GM12874 (cell line): Measurements from ENCODE around the gene DPH5.

Experiments
- CTCF ChIP-seq: IDR thresholded peaks from 2 replicates; pipeline ENCODE4 v1.5.1; 2011; ENCODE audit warnings: low read depth, mild to moderate bottlenecking, control low read depth, low read length, moderate library complexity; ENCODE audit not compliant: insufficient read depth

Gene DPH5

GRCh38 chr1:101002551-101002950 lies 23.0 kb downstream of the DPH5 start:
- TF ChIP-seq CTCF: no peak

- no peak for TF ChIP-seq CTCF
These were observed 25.3 kb downstream of the DPH5 start for GRCh38 chr1:101000131-101000873.

- TF ChIP-seq CTCF: no peak
These were observed 27.2 kb downstream of the DPH5 start for GRCh38 chr1:100998426-100998825.

- no peak for TF ChIP-seq CTCF
These were observed 30.2 kb downstream of the DPH5 start for GRCh38 chr1:100995198-100995988.

GRCh38 chr1:100989306-100990077 lies 36.1 kb downstream of the DPH5 start:
- no peak for TF ChIP-seq CTCF

GRCh38 chr1:100988121-100988520 lies 37.5 kb downstream of the DPH5 start:
- no peak for TF ChIP-seq CTCF

GRCh38 chr1:100982793-100983192 lies 42.8 kb downstream of the DPH5 start:
- no peak for TF ChIP-seq CTCF
